HFF-Myc (cell line): ENCODE data around the gene KDM2A.

Experiments used
- DNase-seq: peaks from one replicate; pipeline ENCODE4 v3.0.0-alpha.2; 2011; ENCODE audit warnings: low read depth; ENCODE audit errors: extremely low read depth
- H3K4me3 ChIP-seq: replicated peaks from 2 replicates; pipeline ENCODE4 v1.5.1; 2011; ENCODE audit warnings: low read depth, mild to moderate bottlenecking, control low read depth, low read length
- TF ChIP-seq, protein P1 (sequence below): IDR thresholded peaks from 2 replicates; pipeline ENCODE4 v1.5.1; 2012; ENCODE audit warnings: mild to moderate bottlenecking, low read depth, low read length, control low read depth; ENCODE audit errors: missing control alignments

Gene KDM2A

DNA sequence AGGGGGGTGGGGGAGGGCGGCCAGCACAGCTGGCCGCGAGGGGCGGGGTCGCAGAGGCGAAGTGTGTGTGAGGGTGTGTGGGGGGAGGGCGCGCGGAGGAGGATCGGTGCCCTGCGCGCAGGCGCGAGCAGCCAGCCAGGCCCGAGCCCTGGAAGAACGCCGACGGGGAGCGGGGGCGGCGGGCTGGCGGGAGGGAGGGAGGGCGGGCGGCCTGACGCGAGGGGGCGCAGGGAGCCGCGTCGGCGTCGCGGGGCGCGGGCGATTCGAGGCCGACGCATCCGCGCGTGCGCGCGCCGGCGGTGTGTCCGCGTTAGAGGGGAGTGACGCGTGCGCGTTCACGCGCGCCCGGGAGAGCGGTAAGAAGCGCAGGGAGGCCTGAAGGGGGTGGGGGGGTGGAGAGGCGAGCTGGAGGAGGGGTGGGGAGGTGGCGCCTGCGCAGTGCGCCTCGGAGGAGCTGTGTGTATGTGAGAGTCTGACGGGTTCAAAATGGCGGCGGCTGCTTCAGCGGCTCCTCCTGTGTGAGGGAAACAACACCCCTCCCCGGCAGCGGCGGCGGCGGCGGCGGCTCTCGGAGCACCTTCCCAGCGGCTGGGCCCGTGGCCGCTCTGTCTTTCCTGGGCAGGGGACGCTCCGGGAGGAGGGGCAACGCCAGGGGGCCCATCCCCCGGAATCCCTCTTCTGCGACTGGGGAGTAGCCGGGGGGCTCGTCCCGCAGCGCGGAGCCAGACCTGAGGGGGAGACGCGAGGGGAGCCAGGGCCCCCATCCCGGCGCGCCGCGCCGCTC, at the start of gene KDM2A:
TSS of gene KDM2A (plus strand) at position 463 of the 784 bp plus-strand sequence. CDS start 2,054 bp downstream, outside the sequence.
- H3K4me3 ChIP-seq, result peak within 1 kb of the TSS; percentile 65
- TF ChIP-seq, protein P1, sequence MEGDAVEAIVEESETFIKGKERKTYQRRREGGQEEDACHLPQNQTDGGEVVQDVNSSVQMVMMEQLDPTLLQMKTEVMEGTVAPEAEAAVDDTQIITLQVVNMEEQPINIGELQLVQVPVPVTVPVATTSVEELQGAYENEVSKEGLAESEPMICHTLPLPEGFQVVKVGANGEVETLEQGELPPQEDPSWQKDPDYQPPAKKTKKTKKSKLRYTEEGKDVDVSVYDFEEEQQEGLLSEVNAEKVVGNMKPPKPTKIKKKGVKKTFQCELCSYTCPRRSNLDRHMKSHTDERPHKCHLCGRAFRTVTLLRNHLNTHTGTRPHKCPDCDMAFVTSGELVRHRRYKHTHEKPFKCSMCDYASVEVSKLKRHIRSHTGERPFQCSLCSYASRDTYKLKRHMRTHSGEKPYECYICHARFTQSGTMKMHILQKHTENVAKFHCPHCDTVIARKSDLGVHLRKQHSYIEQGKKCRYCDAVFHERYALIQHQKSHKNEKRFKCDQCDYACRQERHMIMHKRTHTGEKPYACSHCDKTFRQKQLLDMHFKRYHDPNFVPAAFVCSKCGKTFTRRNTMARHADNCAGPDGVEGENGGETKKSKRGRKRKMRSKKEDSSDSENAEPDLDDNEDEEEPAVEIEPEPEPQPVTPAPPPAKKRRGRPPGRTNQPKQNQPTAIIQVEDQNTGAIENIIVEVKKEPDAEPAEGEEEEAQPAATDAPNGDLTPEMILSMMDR, result no peak
- DNase-seq, result peak; percentile 89

GRCh38 chr11:67071420-67072284, 47.4 kb upstream of the KDM2A start:
- no peak for DNase-seq
- TF ChIP-seq, protein P1, result peak; percentile 76
- no peak overlapping the region for H3K4me3 ChIP-seq

- DNase-seq, result no peak
- TF ChIP-seq, protein P1, result no peak
These were observed 46.8 kb upstream of the KDM2A start for GRCh38 chr11:67072295-67072694.

GRCh38 chr11:67073908-67074307, 45.2 kb upstream of the KDM2A start:
- no peak overlapping the region for H3K4me3 ChIP-seq
- TF ChIP-seq, protein P1, result no peak
- no peak for DNase-seq

More at GRCh38 chr11:67072295-67072694, 46.8 kb upstream of the KDM2A start:
- H3K4me3 ChIP-seq, result no peak overlapping the region

DNA sequence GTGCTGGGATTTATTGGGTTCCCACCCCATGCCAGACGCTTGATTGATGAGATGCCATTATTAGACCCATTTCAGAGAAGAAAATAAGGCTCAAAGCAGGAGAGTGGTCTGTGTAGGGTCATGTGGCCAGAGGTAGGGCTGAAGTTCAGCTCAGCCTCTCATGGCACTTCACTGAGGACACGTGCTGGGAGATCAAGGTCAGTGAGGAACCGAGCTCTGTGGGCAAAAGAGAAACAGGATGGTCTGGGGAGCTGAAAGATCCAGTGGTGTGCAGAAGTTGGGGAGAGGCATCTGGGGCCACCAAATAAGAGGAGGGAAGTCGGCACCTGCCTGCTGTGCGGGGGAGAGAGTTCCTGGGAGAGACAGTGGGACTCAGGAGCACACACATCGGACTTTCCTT, 42.9 kb upstream of the KDM2A start:
- no peak for DNase-seq
- no peak overlapping the region for H3K4me3 ChIP-seq
- TF ChIP-seq, protein P1, result no peak

DNA sequence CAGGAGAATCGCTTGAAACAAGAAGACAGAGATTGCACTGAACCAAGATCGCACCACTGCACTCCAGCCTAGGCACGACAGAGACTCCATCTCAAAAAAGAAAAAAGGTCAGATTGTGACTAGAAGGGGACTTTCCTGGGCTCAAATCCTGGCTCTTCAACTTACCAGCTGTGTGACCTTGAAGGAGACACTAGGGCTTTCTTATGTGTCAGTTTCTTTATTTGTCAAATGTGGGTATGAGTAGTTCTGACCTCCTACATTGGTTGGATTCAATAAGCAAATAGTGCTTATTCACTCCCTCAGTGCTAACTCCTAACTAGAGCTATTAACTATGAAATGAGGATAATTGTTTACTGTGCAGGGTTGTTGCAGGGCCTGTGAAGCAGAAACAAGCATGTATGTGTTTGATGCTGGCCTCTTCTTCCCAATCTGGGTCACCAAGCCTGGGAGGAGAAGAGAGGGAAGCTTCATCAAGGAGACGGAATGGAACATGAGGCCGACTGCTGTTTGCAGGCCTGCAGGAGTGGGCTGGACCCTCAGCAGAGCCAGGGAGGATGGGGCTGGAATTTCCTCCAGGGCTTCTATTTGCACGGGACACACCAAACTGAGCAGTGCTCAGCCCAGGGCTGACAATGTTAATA, 39.9 kb upstream of the KDM2A start:
- no peak for DNase-seq
- H3K4me3 ChIP-seq, result no peak overlapping the region
- TF ChIP-seq, protein P1, result no peak
